ENCODE data around the gene PRUNE2.
A peak's percentile ranks its signal among the peaks of the same experiment; 100 is the strongest.

PRUNE2 gene

GRCh38 chr9:76818271-76818670 is 87.6 kb downstream of the PRUNE2 start:
- in situ Hi-C loops (cut with HindIII; ENCODE audit: low sequenced_read_pairs) = no loop called here
- peak; percentile 98 for DNase-seq (ENCODE audit: low read depth, low spot score)
- no peak overlapping the region for H3K4me3 ChIP-seq (ENCODE audit: low read depth, low read length)
- TF ChIP-seq CTCF (IDR thresholded peaks at IDR 0.05; ENCODE audit: low read depth, low read length) = no peak

GRCh38 chr9:76817489-76817888 is 88.4 kb downstream of the PRUNE2 start:
- H3K4me3 ChIP-seq (ENCODE audit: low read depth, low read length) = no peak overlapping the region
- DNase-seq (ENCODE audit: low read depth, low spot score) = peak; percentile 71
- no peak for TF ChIP-seq CTCF (IDR thresholded peaks at IDR 0.05; ENCODE audit: low read depth, low read length)
- in situ Hi-C loops (cut with HindIII; ENCODE audit: low sequenced_read_pairs) = no loop called here

- DNase-seq (ENCODE audit: low read depth, low spot score) = no peak
- no peak overlapping the region for H3K4me3 ChIP-seq (ENCODE audit: low read depth, low read length)
- in situ Hi-C loops (cut with HindIII; ENCODE audit: low sequenced_read_pairs) = no loop called here
- TF ChIP-seq CTCF (IDR thresholded peaks at IDR 0.05; ENCODE audit: low read depth, low read length) = no peak
Observed at GRCh38 chr9:76812591-76812990, 93.3 kb downstream of the PRUNE2 start.

- in situ Hi-C loops (cut with HindIII; ENCODE audit: low sequenced_read_pairs) = no loop called here
- H3K4me3 ChIP-seq (ENCODE audit: low read depth, low read length) = no peak overlapping the region
- DNase-seq (ENCODE audit: low read depth, low spot score) = peak; percentile 69
- peak; percentile 79 for TF ChIP-seq CTCF (IDR thresholded peaks at IDR 0.05; ENCODE audit: low read depth, low read length)
Observed at GRCh38 chr9:76810377-76810957, 95.4 kb downstream of the PRUNE2 start.

GRCh38 chr9:76808636-76809035 is 97.3 kb downstream of the PRUNE2 start:
- in situ Hi-C loops (cut with HindIII; ENCODE audit: low sequenced_read_pairs) = no loop called here
- no peak for DNase-seq (ENCODE audit: low read depth, low spot score)
- H3K4me3 ChIP-seq (ENCODE audit: low read depth, low read length) = no peak overlapping the region
- TF ChIP-seq CTCF (IDR thresholded peaks at IDR 0.05; ENCODE audit: low read depth, low read length) = no peak

- in situ Hi-C loops (cut with HindIII; ENCODE audit: low sequenced_read_pairs) = no loop called here
- H3K4me3 ChIP-seq (ENCODE audit: low read depth, low read length) = no peak overlapping the region
- no peak for DNase-seq (ENCODE audit: low read depth, low spot score)
- TF ChIP-seq CTCF (IDR thresholded peaks at IDR 0.05; ENCODE audit: low read depth, low read length) = no peak
Observed at GRCh38 chr9:76803762-76804161, 102.2 kb downstream of the PRUNE2 start.

GRCh38 chr9:76803083-76803482 is 102.8 kb downstream of the PRUNE2 start:
- in situ Hi-C loops (cut with HindIII; ENCODE audit: low sequenced_read_pairs) = no loop called here
- no peak for DNase-seq (ENCODE audit: low read depth, low spot score)
- no peak overlapping the region for H3K4me3 ChIP-seq (ENCODE audit: low read depth, low read length)
- no peak for TF ChIP-seq CTCF (IDR thresholded peaks at IDR 0.05; ENCODE audit: low read depth, low read length)
